Measurements from ENCODE around the gene ZC3H4. TPM values are rescaled to one million over a fixed set of nuclear protein-coding genes. Genes with fewer than 3 reads are reported as not detected.

ZC3H4 gene
- total and polyA plus RNA-seq, 9 of the 15 experiments (the other 6 are each of a cell fraction or from before 2014, with no cell fraction given): 2.2 to 75.6 (median 18.3) TPM

- DNase-seq (ENCODE audit: extremely low read depth in 1 of 4, low spot score in 3 of 4) (peak; percentile 40 to 84 (median 74)), FAIRE-seq (no peak), ATAC-seq (peak; percentile 81)
- no peaks in the 10 kb centered on the region for H4K20me1 ChIP-seq (replicated peaks; ENCODE audit: control insufficient read depth, insufficient read depth, low read length)
- in situ Hi-C loops (cut with MboI): no loop called here
- no TSS peak for BruUV-seq (replicated peaks)
- no peaks in the 10 kb centered on the region for H3K9me3 ChIP-seq (replicated peaks; ENCODE audit: control insufficient read depth, insufficient read depth, low read depth, low read length)
- peak within 1 kb of the TSS in 1 of 2 experiments; percentile 87; a peak in 2 of 4 replicates for H3K9ac ChIP-seq (ENCODE audit: insufficient read depth in 1 of 2, low read depth in 2 of 2, low read length in 2 of 2)
- no peak within 1 kb of the TSS for H3K27ac ChIP-seq (ENCODE audit: extremely low read depth, low read depth, low read length)
- peak within 1 kb of the TSS; percentile 68 for H2AFZ ChIP-seq (ENCODE audit: low read depth, low read length)
- H3K27me3 ChIP-seq (ENCODE audit: control insufficient read depth in 2 of 2, insufficient read depth in 2 of 2, low read length in 2 of 2): peaks cover 19 to 32% of the 10 kb centered on the region in 2 experiments
- no peaks in the 10 kb centered on the region for H3K9me1 ChIP-seq (ENCODE audit: control insufficient read depth, insufficient read depth, low read length)
- H3K4me3 ChIP-seq: peak within 1 kb of the TSS; percentile 38
- ChIA-PET CTCF (ENCODE audit: low intra/inter-chr PET ratio) (no interaction called here), POLR2A (interaction anchor here (1.4 kb wide), 1 partner anchor 38 kb away, joined by 3 read pairs; no protein-coding TSS in a partner anchor)
- intact Hi-C loops (cut with micrococcal nuclease): loop anchor here (10.0 kb wide), 1 partner anchor 45 kb away; no protein-coding TSS in a partner anchor
- no peaks in the 10 kb centered on the region for H3K79me2 ChIP-seq (ENCODE audit: control insufficient read depth, insufficient read depth, low read length)
- 7% methylated on average over 32 of the region's 58 CpGs for whole genome bisulfite sequencing (ENCODE audit: insufficient coverage, low coverage, missing lambda C conversion rate)
- no peaks in the 10 kb centered on the region for H3K36me3 ChIP-seq (ENCODE audit: control insufficient read depth, insufficient read depth, low read length)
- peak within 1 kb of the TSS; percentile 64 for H3K4me2 ChIP-seq (ENCODE audit: insufficient read depth, low read length)
- H3K4me1 ChIP-seq (replicated peaks in 1 of 2; ENCODE audit: control insufficient read depth in 2 of 2, insufficient read depth in 2 of 2, low read length in 2 of 2): peaks cover 0 to 40% of the 10 kb centered on the region in 2 experiments; a peak in 3 of 5 replicates
- TF ChIP-seq SRSF9 (IDR thresholded peaks at IDR 0.05; ENCODE audit: borderline replicate concordance, low read depth, low read length) (no peak), ZSCAN32 (CRISPR knock-in tag; IDR thresholded peaks at IDR 0.05) (no peak), ZNF740 (CRISPR knock-in tag; IDR thresholded peaks at IDR 0.05) (peak; percentile 19; the same call in 1 of the 2 replicates), ZNF740 (tag; IDR thresholded peaks at IDR 0.05) (no peak), NONO (IDR thresholded peaks at IDR 0.05; ENCODE audit: low read depth in 2 of 2, low read length in 1 of 2) (0 out of 4 replicates have a peak, but pooled peaks of 1 of the 2 experiments have one; percentile 33), PHF8 (IDR thresholded peaks at IDR 0.05; ENCODE audit: borderline replicate concordance, low read length) (peak; percentile 24; the same call in 1 of the 2 replicates), ZNF699 (CRISPR knock-in tag; IDR thresholded peaks at IDR 0.05; ENCODE audit: insufficient replicate concordance) (no peak), SIN3B (IDR thresholded peaks at IDR 0.05; ENCODE audit: low read depth) (0 out of 2 replicates have a peak, but pooled peaks have one; percentile 28), EGR1 (conservative IDR thresholded peaks at IDR 0.05) (peak; percentile 43), BRCA1 (IDR thresholded peaks at IDR 0.05) (no peak), BRCA1 (CRISPR knock-in tag; IDR thresholded peaks at IDR 0.05) (no peak), SP1 (CRISPR knock-in tag; IDR thresholded peaks at IDR 0.05) (peak; percentile 55), MEF2A (IDR thresholded peaks at IDR 0.05; ENCODE audit: control insufficient read depth, low read depth, low read length) (no peak), NR4A1 (CRISPR knock-in tag; IDR thresholded peaks at IDR 0.05) (no peak), NR4A1 (tag; IDR thresholded peaks at IDR 0.05) (no peak), GMEB1 (CRISPR knock-in tag; IDR thresholded peaks at IDR 0.05) (no peak), ZKSCAN8 (CRISPR knock-in tag; IDR thresholded peaks at IDR 0.05) (no peak), CBX1 (IDR thresholded peaks at IDR 0.05; ENCODE audit: low read depth) (no peak), ZNF212 (CRISPR knock-in tag; IDR thresholded peaks at IDR 0.05) (no peak), STAG1 (CRISPR knock-in tag; IDR thresholded peaks at IDR 0.05; ENCODE audit: borderline replicate concordance) (no peak), NFE2L1 (tag; IDR thresholded peaks at IDR 0.05; ENCODE audit: borderline replicate concordance, low read depth) (no peak)
Observed at GRCh38 chr19:47019431-47020041, 94.0 kb downstream of the ZC3H4 start, which contains the start of gene NPAS1. Gene NPAS1, plus strand, starts transcription at chr19:47019837. Its CDS starts 1,211 bp downstream, at chr19:47021048.
